ENCODE results near the gene ANKRD45.
"Not testable (repeated sequence)": the region's sequence is repeated elsewhere in the genome, so short reads cannot be mapped to it uniquely, and the experiment has no call there.

ANKRD45 gene

GRCh38 chr1:173642450-173643139 lies 27.1 kb downstream of the ANKRD45 start:
- DNase-seq (ENCODE audit: low read depth in 2 of 2) = not testable (repeated sequence)

GRCh38 chr1:173639102-173639501 lies 30.5 kb downstream of the ANKRD45 start:
- DNase-seq (ENCODE audit: low read depth in 2 of 2) = no peak

- DNase-seq (ENCODE audit: low read depth in 2 of 2) = no peak
These were observed 31.3 kb downstream of the ANKRD45 start for GRCh38 chr1:173638043-173639021.

GRCh38 chr1:173637236-173638042 lies 32.2 kb downstream of the ANKRD45 start:
- DNase-seq (ENCODE audit: low read depth in 2 of 2) = not testable (repeated sequence)

GRCh38 chr1:173635116-173635515 lies 34.5 kb downstream of the ANKRD45 start, which contains the start of gene TEX50:
TSS of gene TEX50 (plus strand) at chr1:173635338. CDS start at chr1:173635522, 184 bp downstream.
- DNase-seq (ENCODE audit: low read depth in 2 of 2) = no peak

- no peak for DNase-seq (ENCODE audit: low read depth in 2 of 2)
These were observed 40.8 kb downstream of the ANKRD45 start for GRCh38 chr1:173628888-173629287.

- no peak for DNase-seq (ENCODE audit: low read depth in 2 of 2)
These were observed 42.4 kb downstream of the ANKRD45 start for GRCh38 chr1:173627269-173627668.

- DNase-seq (ENCODE audit: low read depth in 2 of 2) = no peak
These were observed 52.8 kb downstream of the ANKRD45 start for GRCh38 chr1:173616859-173617258.

GRCh38 chr1:173613086-173613485 lies 56.6 kb downstream of the ANKRD45 start:
- DNase-seq (ENCODE audit: low read depth in 2 of 2) = not testable (repeated sequence)

GRCh38 chr1:173608503-173609216 lies 61.0 kb downstream of the ANKRD45 start:
- no peak for DNase-seq (ENCODE audit: low read depth in 2 of 2)

- DNase-seq (ENCODE audit: low read depth in 2 of 2) = no peak
These were observed 66.5 kb downstream of the ANKRD45 start, which contains the start of gene SLC9C2 for GRCh38 chr1:173603056-173603591. TSS of gene SLC9C2 (minus strand) at chr1:173603072. CDS start at chr1:173601776, 1,296 bp downstream.

- no peak for DNase-seq (ENCODE audit: low read depth in 2 of 2)
These were observed 68.1 kb downstream of the ANKRD45 start for GRCh38 chr1:173601588-173601987.

GRCh38 chr1:173596097-173596825 lies 73.4 kb downstream of the ANKRD45 start:
- DNase-seq (ENCODE audit: low read depth in 2 of 2) = no peak

GRCh38 chr1:173591138-173591537 lies 78.5 kb downstream of the ANKRD45 start:
- DNase-seq (ENCODE audit: low read depth in 2 of 2) = not testable (repeated sequence)

- DNase-seq (ENCODE audit: low read depth in 2 of 2) = no peak
These were observed 79.1 kb downstream of the ANKRD45 start for GRCh38 chr1:173590557-173590956.

- DNase-seq (ENCODE audit: low read depth in 2 of 2) = no peak
These were observed 88.1 kb downstream of the ANKRD45 start for GRCh38 chr1:173581383-173582079.

GRCh38 chr1:173580658-173581057 lies 89.0 kb downstream of the ANKRD45 start:
- DNase-seq (ENCODE audit: low read depth in 2 of 2) = no peak

- no peak for DNase-seq (ENCODE audit: low read depth in 2 of 2)
These were observed 89.6 kb downstream of the ANKRD45 start for GRCh38 chr1:173580071-173580470.

GRCh38 chr1:173573596-173573995 lies 96.1 kb downstream of the ANKRD45 start:
- DNase-seq (ENCODE audit: low read depth in 2 of 2) = no peak

Data from stimulated activated CD8-positive, alpha-beta memory T cell treated with anti-CD3 and anti-CD28 coated beads, Interleukin-15, amount 100 ng/mL, for 48 hours (primary cell).